ENCODE results near the gene ITGB6. TPM values are rescaled to one million over a fixed set of nuclear protein-coding genes. Genes with fewer than 3 reads are reported as not detected.

The ITGB6 gene
- total and polyA plus RNA-seq, 7 donors, result 2.1 to 24.3 (median 4.8) TPM

DNA sequence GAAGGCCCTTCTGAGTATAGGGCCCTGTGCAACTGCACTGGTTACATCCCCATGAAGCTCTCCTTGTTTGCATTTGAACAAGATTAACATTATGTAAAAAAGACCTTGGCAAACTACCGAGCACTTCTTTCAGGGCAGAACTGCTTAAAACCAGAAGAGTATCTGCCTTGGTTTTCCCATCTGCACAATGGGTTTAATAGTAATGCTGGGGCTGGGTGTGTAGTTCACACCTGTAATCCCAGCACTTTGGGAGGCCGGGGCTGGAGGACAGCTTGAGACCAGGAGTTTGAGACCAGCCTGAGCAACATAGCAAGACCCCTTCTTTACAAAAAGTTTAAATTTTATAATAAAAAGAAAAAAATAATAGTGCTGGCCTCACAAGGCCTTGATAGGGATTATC is 146.1 kb downstream of the ITGB6 start:
- 92 to 96% (median 96%) methylated on average over 2 of the region's 2 CpGs for WGBS, 3 donors
- peaks cover 5% of the 10 kb centered on the region for H3K4me1 ChIP-seq
- no peak overlapping the region for H3K4me3 ChIP-seq
- H3K27ac ChIP-seq, result no peak overlapping the region
- no peak for DNase-seq
- no peaks in the 10 kb centered on the region for H3K9me3 ChIP-seq
- no peaks in the 10 kb centered on the region for H3K27me3 ChIP-seq (ENCODE audit: insufficient read depth in 3 of 3, low read length in 2 of 3)
- no peaks in the 10 kb centered on the region for H3K36me3 ChIP-seq (ENCODE audit: insufficient read depth in 1 of 2, low read depth in 1 of 2)
- intact Hi-C loops (cut with DNase I), result no loop called here
- TF ChIP-seq, protein P1, sequence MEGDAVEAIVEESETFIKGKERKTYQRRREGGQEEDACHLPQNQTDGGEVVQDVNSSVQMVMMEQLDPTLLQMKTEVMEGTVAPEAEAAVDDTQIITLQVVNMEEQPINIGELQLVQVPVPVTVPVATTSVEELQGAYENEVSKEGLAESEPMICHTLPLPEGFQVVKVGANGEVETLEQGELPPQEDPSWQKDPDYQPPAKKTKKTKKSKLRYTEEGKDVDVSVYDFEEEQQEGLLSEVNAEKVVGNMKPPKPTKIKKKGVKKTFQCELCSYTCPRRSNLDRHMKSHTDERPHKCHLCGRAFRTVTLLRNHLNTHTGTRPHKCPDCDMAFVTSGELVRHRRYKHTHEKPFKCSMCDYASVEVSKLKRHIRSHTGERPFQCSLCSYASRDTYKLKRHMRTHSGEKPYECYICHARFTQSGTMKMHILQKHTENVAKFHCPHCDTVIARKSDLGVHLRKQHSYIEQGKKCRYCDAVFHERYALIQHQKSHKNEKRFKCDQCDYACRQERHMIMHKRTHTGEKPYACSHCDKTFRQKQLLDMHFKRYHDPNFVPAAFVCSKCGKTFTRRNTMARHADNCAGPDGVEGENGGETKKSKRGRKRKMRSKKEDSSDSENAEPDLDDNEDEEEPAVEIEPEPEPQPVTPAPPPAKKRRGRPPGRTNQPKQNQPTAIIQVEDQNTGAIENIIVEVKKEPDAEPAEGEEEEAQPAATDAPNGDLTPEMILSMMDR (IDR thresholded peaks at IDR 0.05), result no peak
- no peak for ATAC-seq

DNA sequence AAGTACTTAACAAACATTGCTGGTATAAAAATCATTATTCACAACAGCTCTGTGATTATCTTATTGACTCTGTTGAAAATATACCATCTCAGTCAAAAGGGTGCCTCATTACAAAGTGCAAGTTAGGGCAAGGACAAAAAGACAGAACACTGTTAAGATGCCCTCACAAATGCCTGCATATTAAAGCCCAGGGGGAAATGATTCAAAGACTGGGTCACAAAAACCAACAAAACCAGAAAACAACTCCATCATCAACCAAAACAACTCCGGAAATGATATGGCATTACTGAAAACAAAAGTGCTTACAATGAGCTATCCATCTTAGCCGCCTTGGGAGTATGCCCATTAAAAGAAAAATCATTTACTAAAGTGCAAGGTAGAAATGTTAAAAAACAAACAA is 147.5 kb downstream of the ITGB6 start:
- H3K4me1 ChIP-seq, result peaks cover 5% of the 10 kb centered on the region
- DNase-seq (no peak), ATAC-seq (no peak)
- no peak overlapping the region for H3K4me3 ChIP-seq
- no peaks in the 10 kb centered on the region for H3K36me3 ChIP-seq (ENCODE audit: insufficient read depth in 1 of 2, low read depth in 1 of 2)
- H3K27ac ChIP-seq, result no peak overlapping the region
- TF ChIP-seq, protein P1 (IDR thresholded peaks at IDR 0.05), result no peak
- 90 to 99% (median 94%) methylated on average over 2 of the region's 2 CpGs for WGBS, 3 donors
- H3K27me3 ChIP-seq (ENCODE audit: insufficient read depth in 3 of 3, low read length in 2 of 3), result no peaks in the 10 kb centered on the region
- intact Hi-C loops (cut with DNase I), result no loop called here
- H3K9me3 ChIP-seq, result no peaks in the 10 kb centered on the region

DNA sequence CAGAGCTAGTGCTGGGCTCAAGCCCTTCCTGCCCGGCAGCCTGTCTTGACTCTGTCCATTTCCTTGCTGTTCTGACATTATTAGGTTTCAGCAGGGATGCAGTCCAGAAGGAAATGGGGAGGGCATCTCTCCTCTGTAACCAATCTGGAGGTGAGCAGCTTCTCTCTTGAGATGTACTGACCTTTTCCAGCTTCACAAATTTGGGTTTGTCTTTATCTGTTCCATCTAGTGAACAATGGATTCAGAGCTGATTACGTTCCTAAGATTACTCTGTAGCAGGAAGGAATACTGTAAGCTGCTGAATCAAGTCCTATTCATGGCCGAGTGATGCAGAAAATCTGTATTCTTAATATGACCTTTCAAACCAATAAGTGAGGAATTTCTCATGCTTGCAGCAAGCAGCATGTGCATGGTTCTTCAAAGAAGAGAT is 148.7 kb downstream of the ITGB6 start:
- intact Hi-C loops (cut with DNase I), result no loop called here
- WGBS, 3 donors, result 34 to 52% (median 45%) methylated on average over 3 of the region's 3 CpGs
- Histone ChIP-seq H3K27ac (no peak overlapping the region), H3K9me3 (no peaks in the 10 kb centered on the region), H3K4me3 (no peak overlapping the region), H3K36me3 (ENCODE audit: insufficient read depth in 1 of 2, low read depth in 1 of 2) (no peaks in the 10 kb centered on the region), H3K4me1 (peaks cover 5% of the 10 kb centered on the region), H3K27me3 (ENCODE audit: insufficient read depth in 3 of 3, low read length in 2 of 3) (no peaks in the 10 kb centered on the region)
- ATAC-seq (no peak), DNase-seq (no peak)
- TF ChIP-seq, protein P1 (IDR thresholded peaks at IDR 0.05), result no peak

DNA sequence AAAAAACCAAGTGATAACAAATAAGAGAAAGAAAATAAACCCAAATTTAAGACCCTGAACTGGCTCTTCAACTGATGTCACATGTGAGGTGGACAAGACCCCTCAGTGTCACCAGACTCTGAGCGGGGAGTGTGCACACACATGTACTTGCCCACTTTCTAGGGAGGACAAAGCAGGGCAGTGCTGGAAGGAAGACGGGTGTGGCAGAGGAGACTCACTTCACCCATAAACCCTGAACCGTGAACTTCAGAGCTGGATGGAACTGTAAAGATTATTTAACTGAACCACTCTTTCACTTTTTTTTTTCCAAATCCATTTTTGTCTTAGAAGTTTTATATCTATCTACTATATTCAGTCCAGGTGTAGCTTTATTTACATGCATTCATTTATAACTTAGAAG is 149.9 kb downstream of the ITGB6 start:
- Histone ChIP-seq H3K4me3 (no peak overlapping the region), H3K9me3 (no peaks in the 10 kb centered on the region), H3K27ac (no peak overlapping the region), H3K27me3 (ENCODE audit: insufficient read depth in 3 of 3, low read length in 2 of 3) (no peaks in the 10 kb centered on the region), H3K4me1 (peaks cover 5% of the 10 kb centered on the region), H3K36me3 (ENCODE audit: insufficient read depth in 1 of 2, low read depth in 1 of 2) (no peaks in the 10 kb centered on the region)
- TF ChIP-seq, protein P1 (IDR thresholded peaks at IDR 0.05), result no peak
- WGBS, 3 donors, result 89 to 91% (median 90%) methylated on average over 3 of the region's 3 CpGs
- intact Hi-C loops (cut with DNase I), result no loop called here
- no peak for ATAC-seq
- no peak for DNase-seq

Other genes with a start within 250 kb of the ITGB6 start
- gene PLA2R1, start 137.7 kb downstream of the ITGB6 start, total RNA-seq, result under 1 TPM; 0.26 to 0.97 (median 0.61) TPM
- gene PLA2R1, start 137.7 kb downstream of the ITGB6 start, polyA plus RNA-seq, result under 1 TPM; 0.17 to 0.21 (median 0.20) TPM

All from psoas muscle (tissue), 8 donors.